Upper lobe of left lung (tissue), 6 donors: Measurements from ENCODE around the gene OR6C74. TPM values are rescaled to one million over a fixed set of nuclear protein-coding genes. Genes with fewer than 3 reads are reported as not detected.

ENCODE experiments used
- ATAC-seq, 2 donors: fragments of 200-7000 bp; cut with Tn5 transposase; one replicate each; pipeline ENCODE4 v1.9.1; 2022; ENCODE audit warnings: mild to moderate bottlenecking in 2 of 2, moderate library complexity in 2 of 2; ENCODE audit not compliant: low FRiP score in 2 of 2
- DNase-seq, 2 donors: peaks; one replicate each; pipeline ENCODE4 v3.0.0-alpha.2; 2019 to 2020
- H3K27ac ChIP-seq, 4 donors: fragments of 200-600 bp; sonication (generic); one replicate each; pipeline ENCODE4 v1.5.1; 2016 to 2019
- H3K27me3 ChIP-seq, 4 donors: fragments of 200-600 bp; sonication (generic); one replicate each; pipeline ENCODE4 v1.5.1; 2017 to 2019
- H3K36me3 ChIP-seq, 4 donors: fragments of 200-600 bp; sonication (generic); one replicate each; pipeline ENCODE4 v1.5.1; 2016 to 2019
- H3K4me1 ChIP-seq, 4 donors: fragments of 200-600 bp; sonication (generic); one replicate each; pipeline ENCODE4 v1.5.1; 2018 to 2019
- H3K4me3 ChIP-seq, 4 donors: fragments of 200-600 bp; sonication (generic); one replicate each; pipeline ENCODE4 v1.5.1; 2017 to 2019; ENCODE audit warnings: mild to moderate bottlenecking in 2 of 4, moderate library complexity in 1 of 4
- H3K9me3 ChIP-seq, 4 donors: fragments of 200-600 bp; sonication (generic); one replicate each; pipeline ENCODE4 v1.5.1; 2018 to 2019
- EP300 ChIP-seq, 4 donors: sonication (generic); formaldehyde crosslinking; IDR thresholded peaks; one replicate each; pipeline ENCODE4 v1.5.1; 2017; ENCODE audit warnings: antibody characterized with exemption in 4 of 4, control low read depth in 2 of 4
- POLR2A ChIP-seq, 4 donors: fragments of 450-650 bp; IDR thresholded peaks; one replicate each; pipeline ENCODE4 v1.5.1; 2016 to 2017; ENCODE audit warnings: antibody characterized with exemption in 4 of 4, mild to moderate bottlenecking in 2 of 4
- POLR2AphosphoS5 ChIP-seq, 2 donors: sonication (generic); formaldehyde crosslinking; IDR thresholded peaks; one replicate each; pipeline ENCODE4 v1.5.1; 2017; ENCODE audit warnings: antibody characterized with exemption in 2 of 2
- WGBS, 2 donors: methylation state at CpG; one replicate each; pipeline ENCODE4 v1.1.5; 2017 to 2018; 5-methylcytosine and 5-hydroxymethylcytosine counted together
- total RNA-seq, 6 donors: library from RNA; depleted of rRNA in 4 of 6; stranded (reverse); fragments of >200 nt in 4 of 6; gene quantifications; one replicate each; pipeline versions ENCODE4 v1.1.0 to v1.2.1, GENCODE V29; 2016 to 2021
- TF ChIP-seq, protein P1 (sequence below), 6 experiments: fragments of 450-650 bp in 4 of 6; fragments of 200-600 bp in 2 of 6; sonication (generic) in 2 of 6; IDR thresholded peaks; one replicate each; pipeline ENCODE4 v1.5.1; 2016 to 2019; ENCODE audit warnings: antibody characterized with exemption in 6 of 6
- donor health status: DM: no; HTN: no; CAD: no; lungs with moderate emphysema.
- donor health status: DM: no; HTN: yes; CAD: no; lungs with severe emphysema.

Gene OR6C74
- not detected for total RNA-seq

DNA sequence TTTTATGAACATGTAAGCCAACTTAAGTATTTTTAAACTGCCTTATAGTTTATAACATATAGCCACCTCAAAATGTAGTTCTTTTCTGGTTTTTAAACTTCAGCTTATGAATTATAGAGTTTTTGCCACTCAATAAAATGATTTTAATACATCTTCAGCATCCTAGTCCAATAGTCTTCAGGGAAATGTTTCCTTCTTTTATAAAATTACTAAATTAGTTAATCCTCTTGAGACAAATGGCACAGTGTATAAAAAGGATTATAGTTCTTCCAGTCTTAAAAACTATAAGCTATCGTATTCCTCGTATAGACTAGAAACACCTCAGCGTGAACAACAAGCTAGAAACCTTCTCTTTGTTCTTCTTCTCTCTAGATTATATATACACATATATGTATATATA, at the start of gene OR6C74:
OR6C74 (plus strand) TSS at position 301 of the 400 bp plus-strand sequence. CDS start 2,679 bp downstream, outside the sequence.
- DNase-seq (no peak), ATAC-seq (no peak)
- Histone ChIP-seq H3K4me1 (no peaks in the 10 kb centered on the region), H3K9me3 (no peaks in the 10 kb centered on the region), H3K4me3 (no peak within 1 kb of the TSS), H3K27me3 (no peaks in the 10 kb centered on the region), H3K27ac (no peak within 1 kb of the TSS), H3K36me3 (no peaks in the 10 kb centered on the region)
- WGBS, 2 donors = 91 to 96% methylated on average over 3 of the region's 3 CpGs
- TF ChIP-seq, protein P1, sequence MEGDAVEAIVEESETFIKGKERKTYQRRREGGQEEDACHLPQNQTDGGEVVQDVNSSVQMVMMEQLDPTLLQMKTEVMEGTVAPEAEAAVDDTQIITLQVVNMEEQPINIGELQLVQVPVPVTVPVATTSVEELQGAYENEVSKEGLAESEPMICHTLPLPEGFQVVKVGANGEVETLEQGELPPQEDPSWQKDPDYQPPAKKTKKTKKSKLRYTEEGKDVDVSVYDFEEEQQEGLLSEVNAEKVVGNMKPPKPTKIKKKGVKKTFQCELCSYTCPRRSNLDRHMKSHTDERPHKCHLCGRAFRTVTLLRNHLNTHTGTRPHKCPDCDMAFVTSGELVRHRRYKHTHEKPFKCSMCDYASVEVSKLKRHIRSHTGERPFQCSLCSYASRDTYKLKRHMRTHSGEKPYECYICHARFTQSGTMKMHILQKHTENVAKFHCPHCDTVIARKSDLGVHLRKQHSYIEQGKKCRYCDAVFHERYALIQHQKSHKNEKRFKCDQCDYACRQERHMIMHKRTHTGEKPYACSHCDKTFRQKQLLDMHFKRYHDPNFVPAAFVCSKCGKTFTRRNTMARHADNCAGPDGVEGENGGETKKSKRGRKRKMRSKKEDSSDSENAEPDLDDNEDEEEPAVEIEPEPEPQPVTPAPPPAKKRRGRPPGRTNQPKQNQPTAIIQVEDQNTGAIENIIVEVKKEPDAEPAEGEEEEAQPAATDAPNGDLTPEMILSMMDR (IDR thresholded peaks at IDR 0.05) = no peak
- TF ChIP-seq POLR2AphosphoS5 (IDR thresholded peaks at IDR 0.05) (no peak), POLR2A (IDR thresholded peaks at IDR 0.05) (no peak), EP300 (IDR thresholded peaks at IDR 0.05) (no peak)

DNA sequence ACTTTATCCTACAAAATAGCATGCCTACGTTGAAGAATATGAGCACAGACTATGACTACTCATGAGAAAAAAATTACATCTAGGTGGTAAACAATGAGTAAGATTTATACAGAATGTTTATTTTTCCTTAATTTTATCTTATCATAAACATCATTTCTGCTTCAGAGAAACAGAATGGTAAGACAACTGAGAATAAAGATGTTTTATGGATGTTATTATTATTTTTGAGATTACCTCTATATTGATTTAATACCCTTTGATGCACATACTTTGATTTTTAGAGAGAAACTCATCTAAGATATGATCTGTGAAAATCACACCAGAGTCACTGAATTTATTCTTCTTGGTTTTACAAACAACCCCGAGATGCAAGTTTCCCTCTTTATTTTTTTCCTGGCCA, 23.7 kb upstream of the OR6C74 start, which contains the start of gene OR10A7:
OR10A7 (plus strand) TSS at position 301 of the 400 bp plus-strand sequence; CDS start at position 301, 0 bp downstream.
- Histone ChIP-seq H3K4me3 (no peak within 1 kb of the TSS), H3K27me3 (no peaks in the 10 kb centered on the region), H3K36me3 (no peaks in the 10 kb centered on the region), H3K9me3 (no peaks in the 10 kb centered on the region), H3K27ac (no peak within 1 kb of the TSS), H3K4me1 (no peaks in the 10 kb centered on the region)
- WGBS, 2 donors = 83 to 90% methylated on average over 2 of the region's 2 CpGs
- TF ChIP-seq, protein P1 (IDR thresholded peaks at IDR 0.05) = no peak
- TF ChIP-seq POLR2AphosphoS5 (IDR thresholded peaks at IDR 0.05) (no peak), EP300 (IDR thresholded peaks at IDR 0.05) (no peak), POLR2A (IDR thresholded peaks at IDR 0.05) (no peak)
- ATAC-seq (no peak), DNase-seq (no peak)

GRCh38 chr12:55226523-55226922, 17.9 kb upstream of the OR6C74 start:
- H3K27ac ChIP-seq = no peak overlapping the region
- no peaks in the 10 kb centered on the region for H3K27me3 ChIP-seq
- no peaks in the 10 kb centered on the region for H3K4me1 ChIP-seq
- H3K9me3 ChIP-seq = no peaks in the 10 kb centered on the region
- WGBS, 2 donors = 50% methylated on average over 1 of the region's 1 CpG
- no peaks in the 10 kb centered on the region for H3K36me3 ChIP-seq
- no peak for DNase-seq
- no peak for ATAC-seq
- TF ChIP-seq POLR2AphosphoS5 (IDR thresholded peaks at IDR 0.05) (no peak), EP300 (IDR thresholded peaks at IDR 0.05) (no peak), POLR2A (IDR thresholded peaks at IDR 0.05) (no peak)
- TF ChIP-seq, protein P1 (IDR thresholded peaks at IDR 0.05) = no peak
- H3K4me3 ChIP-seq = no peak overlapping the region

DNA sequence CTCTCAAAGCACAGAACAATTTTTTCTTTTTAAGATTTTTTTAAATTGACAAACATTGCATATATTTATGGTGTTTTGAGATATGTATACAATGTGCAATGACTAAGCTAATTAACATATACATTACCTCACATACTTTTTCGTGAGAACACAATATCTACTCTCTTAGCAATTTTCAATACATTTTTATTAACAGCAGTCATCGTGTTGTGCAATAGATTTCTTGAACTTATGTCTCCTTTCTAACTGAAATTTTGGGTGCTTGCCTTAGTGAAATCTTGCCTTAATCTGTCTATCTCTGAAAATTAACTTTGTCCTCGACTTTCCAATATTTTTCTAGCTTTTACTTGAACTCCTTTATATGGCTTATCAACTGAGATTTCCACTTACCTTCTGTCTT, 16.8 kb upstream of the OR6C74 start:
- Histone ChIP-seq H3K27ac (no peak overlapping the region), H3K9me3 (no peaks in the 10 kb centered on the region), H3K4me3 (no peak overlapping the region), H3K36me3 (no peaks in the 10 kb centered on the region), H3K4me1 (no peaks in the 10 kb centered on the region), H3K27me3 (no peaks in the 10 kb centered on the region)
- TF ChIP-seq EP300 (IDR thresholded peaks at IDR 0.05) = no peak
- ATAC-seq (no peak), DNase-seq (no peak)
- 42 to 50% methylated on average over 3 of the region's 3 CpGs for WGBS, 2 donors

DNA sequence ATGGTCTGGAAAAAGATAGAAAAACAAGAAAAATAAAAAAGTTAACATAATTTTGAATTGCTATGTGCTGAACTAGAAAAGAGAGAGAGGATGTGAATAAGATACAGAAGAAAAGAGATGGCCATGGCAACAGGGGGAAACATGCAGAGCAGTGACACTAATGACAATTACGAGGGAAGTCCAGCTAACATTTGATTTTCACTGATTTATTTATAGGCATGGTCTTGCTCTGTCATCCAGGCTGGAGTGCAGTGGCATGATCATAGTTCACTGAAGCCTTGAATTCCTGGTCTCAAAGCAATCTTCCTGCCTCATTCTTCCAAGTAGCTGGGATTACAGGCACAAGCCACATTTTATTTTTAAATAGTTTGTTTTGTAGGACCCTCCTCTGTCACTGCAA, 1.8 kb downstream of the OR6C74 start:
- Histone ChIP-seq H3K4me1 (no peaks in the 10 kb centered on the region), H3K9me3 (no peaks in the 10 kb centered on the region), H3K36me3 (no peaks in the 10 kb centered on the region), H3K27me3 (no peaks in the 10 kb centered on the region), H3K27ac (no peak overlapping the region), H3K4me3 (no peak overlapping the region)
- TF ChIP-seq POLR2A (IDR thresholded peaks at IDR 0.05) (no peak), EP300 (IDR thresholded peaks at IDR 0.05) (no peak), POLR2AphosphoS5 (IDR thresholded peaks at IDR 0.05) (no peak)
- TF ChIP-seq, protein P1 (IDR thresholded peaks at IDR 0.05) = no peak
- ATAC-seq = no peak
- WGBS, 2 donors = 56 to 70% methylated on average over 1 of the region's 1 CpG
- DNase-seq = no peak
